ENCODE measurements around the gene FBXL12. TPM values are rescaled to one million over a fixed set of nuclear protein-coding genes. Genes with fewer than 3 reads are reported as not detected.
"Not testable (repeated sequence)": the region's sequence is repeated elsewhere in the genome, so short reads cannot be mapped to it uniquely, and the experiment has no call there.

Gene FBXL12
- total RNA-seq, 1 experiment from 2014 or later: 20.6 TPM

DNA sequence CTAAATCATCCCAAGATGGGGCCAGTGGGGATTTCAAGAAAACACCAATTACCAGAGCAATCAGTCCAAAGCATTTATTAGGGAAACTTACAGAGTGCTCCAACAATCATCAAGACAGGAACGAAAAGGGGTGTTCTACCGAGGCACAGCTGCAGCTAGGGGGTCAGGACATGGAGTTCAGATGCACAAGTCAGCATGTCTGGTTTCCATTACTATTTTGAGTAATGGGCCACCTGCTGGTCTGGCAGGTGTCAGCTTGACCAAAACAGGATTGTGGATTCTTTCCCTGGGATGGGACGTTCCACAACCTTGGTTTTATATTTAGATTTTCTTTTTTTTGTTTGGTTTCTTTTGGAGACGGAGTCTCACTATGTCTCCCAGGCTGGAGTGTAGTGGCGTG, 4.9 kb upstream of the FBXL12 start:
- Histone ChIP-seq H3K9me3 (replicated peaks) (no peaks in the 10 kb centered on the region), H3K27ac (no peak overlapping the region), H3K4me1 (peaks cover 4% of the 10 kb centered on the region), H3K36me3 (peaks cover 4% of the 10 kb centered on the region; the same call in 1 of the 2 replicates), H3K27me3 (no peaks in the 10 kb centered on the region), H3K4me3 (no peak overlapping the region)
- DNase-seq: no peak

DNA sequence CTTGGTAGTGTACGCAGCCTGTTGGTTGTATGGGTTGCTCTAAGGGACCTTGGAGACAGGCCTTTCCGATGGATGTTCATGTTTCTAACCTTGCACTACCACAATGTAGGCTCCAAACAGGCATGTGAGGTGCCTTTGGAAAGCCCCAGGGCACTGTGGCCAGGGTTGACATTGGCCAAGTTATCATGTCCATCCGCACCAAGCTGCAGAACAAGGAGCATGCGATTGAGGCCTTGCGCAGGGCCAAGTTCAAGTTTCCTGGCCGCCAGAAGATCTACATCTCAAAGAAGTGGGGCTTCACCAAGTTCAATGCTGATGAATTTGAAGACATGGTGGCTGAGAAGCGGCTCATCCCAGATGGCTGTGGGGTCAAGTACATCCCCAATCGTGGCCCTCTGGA, 1.2 kb upstream of the FBXL12 start:
- DNase-seq; H3K9me3 ChIP-seq (replicated peaks); H3K36me3 ChIP-seq; H3K27ac ChIP-seq; H3K4me1 ChIP-seq; H3K27me3 ChIP-seq: not testable (repeated sequence)
- peak overlapping the region; percentile 47 for H3K4me3 ChIP-seq

DNA sequence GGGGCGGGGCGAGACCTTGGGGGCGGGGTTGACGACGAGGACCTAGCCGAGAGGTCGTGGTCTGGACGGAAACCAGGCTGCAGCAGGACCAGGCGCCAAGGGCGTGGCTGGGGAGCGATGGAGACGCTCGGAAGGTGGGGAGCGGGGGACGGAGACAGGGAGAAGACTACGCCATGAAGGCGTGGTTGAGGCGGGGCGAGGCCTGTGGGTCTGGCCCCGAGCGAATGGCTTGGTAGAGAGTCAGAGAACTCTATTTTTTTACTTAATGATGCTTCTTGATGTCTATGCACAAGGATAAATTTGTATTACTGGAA, 674 bp upstream of the FBXL12 start:
- no peaks in the 10 kb centered on the region; the same call in 1 of the 2 replicates for H3K9me3 ChIP-seq (replicated peaks)
- no peaks in the 10 kb centered on the region for H3K27me3 ChIP-seq
- H3K4me3 ChIP-seq: peak overlapping the region; percentile 47
- H3K36me3 ChIP-seq: peaks cover 4% of the 10 kb centered on the region; the same call in 1 of the 2 replicates
- no peaks in the 10 kb centered on the region; the same call in 1 of the 2 replicates for H3K4me1 ChIP-seq
- no peak overlapping the region for H3K27ac ChIP-seq
- DNase-seq: no peak

DNA sequence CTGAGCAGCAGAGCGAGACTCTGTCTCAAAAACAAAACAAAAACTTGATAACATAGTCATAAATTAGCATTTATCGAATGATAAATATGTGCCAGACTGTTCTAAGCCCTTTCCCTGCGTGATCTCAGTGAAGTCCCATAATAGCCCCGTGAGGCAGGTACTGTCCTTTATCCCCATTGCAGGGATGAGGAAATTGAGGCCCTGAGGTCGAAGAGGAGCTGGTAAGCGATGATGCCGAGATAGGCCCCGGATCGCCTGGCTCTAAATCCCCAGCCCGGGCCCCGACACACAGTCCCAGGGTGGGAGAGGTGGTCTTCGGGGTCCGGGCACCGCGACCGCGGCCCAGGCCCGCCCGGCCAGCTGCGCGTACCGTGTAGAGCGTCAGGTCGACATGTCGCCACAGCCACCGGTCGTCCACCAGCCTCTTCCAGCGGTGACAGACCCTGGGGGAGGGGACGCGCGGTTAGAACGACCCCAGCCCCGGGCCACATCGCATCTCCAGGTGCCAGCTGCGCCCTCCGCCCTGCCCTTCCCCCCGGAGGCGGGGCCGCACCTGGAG, 625 bp downstream of the FBXL12 start:
- H3K27me3 ChIP-seq: no peaks in the 10 kb centered on the region
- DNase-seq: no peak
- H3K4me1 ChIP-seq: no peaks in the 10 kb centered on the region; the same call in 1 of the 2 replicates
- peaks cover 10% of the 10 kb centered on the region for H3K36me3 ChIP-seq
- peak overlapping the region; percentile 89 for H3K4me3 ChIP-seq
- no peaks in the 10 kb centered on the region; the same call in 1 of the 2 replicates for H3K9me3 ChIP-seq (replicated peaks)
- peak overlapping the region; percentile 83 for H3K27ac ChIP-seq

DNA sequence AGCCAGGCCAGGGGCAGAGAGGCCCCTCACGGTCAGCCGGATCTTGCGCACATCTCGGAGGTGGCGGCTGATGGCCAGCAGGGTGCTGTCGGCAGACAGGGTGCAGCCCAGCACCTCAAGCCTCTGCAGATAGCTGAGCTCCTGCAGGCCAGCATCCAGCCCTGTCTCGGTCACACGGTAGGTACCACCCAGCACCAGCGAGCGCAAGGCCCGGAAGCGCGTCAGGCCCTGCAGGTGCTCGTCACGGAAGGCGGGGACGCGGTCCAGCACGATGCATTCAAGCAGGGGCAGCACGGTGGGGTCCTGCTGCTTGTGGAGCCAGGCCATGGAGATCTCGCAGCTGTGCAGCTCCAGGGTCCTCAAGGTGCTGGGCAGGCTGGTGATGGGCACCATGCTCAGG, 7.7 kb downstream of the FBXL12 start:
- H3K27ac ChIP-seq: no peak overlapping the region
- DNase-seq: no peak
- H3K4me1 ChIP-seq: no peaks in the 10 kb centered on the region
- H3K4me3 ChIP-seq: no peak overlapping the region
- no peaks in the 10 kb centered on the region; the same call in 1 of the 2 replicates for H3K9me3 ChIP-seq (replicated peaks)
- no peaks in the 10 kb centered on the region for H3K27me3 ChIP-seq
- H3K36me3 ChIP-seq: peaks cover 21% of the 10 kb centered on the region

DNA sequence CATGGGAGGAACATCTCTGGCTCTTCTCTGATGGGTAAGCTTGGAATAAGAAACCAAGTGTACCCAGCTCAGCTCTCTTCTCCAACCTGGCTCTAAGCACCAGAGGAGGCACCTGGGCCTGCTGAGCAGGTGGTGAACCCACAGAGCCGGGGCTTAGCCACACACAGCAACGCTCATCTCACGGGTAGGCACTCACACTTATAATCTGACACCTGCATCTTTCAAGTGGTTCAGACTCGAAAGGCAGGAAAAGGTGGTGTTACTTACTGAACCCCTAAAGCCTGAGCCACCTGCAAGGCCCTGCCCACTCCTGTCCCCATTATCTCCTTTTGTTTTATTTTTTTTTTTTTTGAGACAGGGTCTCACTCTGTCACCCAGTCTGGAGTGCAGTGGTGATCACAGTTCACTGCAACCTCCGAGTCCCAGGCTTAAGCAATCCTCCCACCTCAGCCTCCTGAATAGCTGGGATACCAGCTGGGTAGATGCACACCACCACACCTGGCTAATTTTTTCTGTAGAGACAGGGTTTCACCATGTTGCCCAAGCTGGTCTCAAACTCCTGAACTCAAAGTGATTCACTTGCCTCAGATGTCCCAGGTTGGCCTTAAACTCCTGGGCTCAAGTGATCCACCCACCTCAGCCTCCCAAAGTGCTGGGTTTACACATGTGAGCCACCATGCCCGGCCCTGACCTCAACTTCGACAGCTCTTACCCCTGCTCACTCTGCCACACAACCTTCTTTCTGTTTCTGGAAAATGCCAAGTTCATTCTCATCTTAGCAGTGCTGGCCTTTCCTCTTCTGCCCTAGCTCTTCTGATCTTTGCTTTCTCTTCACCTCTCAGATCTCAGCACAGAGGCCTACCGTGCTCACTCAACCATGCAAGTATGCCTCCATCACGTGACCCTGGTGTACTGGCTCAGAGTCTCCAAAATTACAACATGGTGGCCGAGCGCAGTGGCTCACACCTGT, 9.7 kb downstream of the FBXL12 start:
- Histone ChIP-seq H3K27ac (no peak overlapping the region), H3K9me3 (replicated peaks) (no peaks in the 10 kb centered on the region), H3K36me3 (peaks cover 23% of the 10 kb centered on the region), H3K4me3 (no peak overlapping the region), H3K27me3 (no peaks in the 10 kb centered on the region), H3K4me1 (no peaks in the 10 kb centered on the region)
- no peak for DNase-seq

DNA sequence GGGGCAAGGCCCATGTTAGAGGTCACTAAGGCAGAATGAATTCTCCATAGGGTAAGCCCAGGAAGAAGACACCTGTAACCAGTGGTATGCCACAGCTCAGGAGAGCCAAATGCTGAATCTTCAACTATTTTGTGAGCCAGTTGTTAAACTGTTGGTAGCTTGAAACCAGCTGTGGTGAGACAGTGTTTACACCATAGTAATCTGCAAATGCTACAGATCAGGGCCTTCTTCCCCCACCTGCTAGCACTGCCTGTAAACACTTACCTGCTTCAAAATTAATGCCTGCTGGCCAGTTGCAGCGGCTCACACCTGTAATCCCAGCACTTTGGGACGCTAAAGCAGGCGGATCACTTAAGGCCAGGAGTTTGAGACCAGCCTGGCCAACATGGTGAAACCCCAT, 12.1 kb downstream of the FBXL12 start:
- H3K27ac ChIP-seq: no peak overlapping the region
- H3K4me1 ChIP-seq: no peaks in the 10 kb centered on the region
- no peaks in the 10 kb centered on the region for H3K9me3 ChIP-seq (replicated peaks)
- DNase-seq: no peak
- H3K4me3 ChIP-seq: no peak overlapping the region
- no peaks in the 10 kb centered on the region for H3K27me3 ChIP-seq
- H3K36me3 ChIP-seq: peaks cover 15% of the 10 kb centered on the region

DNA sequence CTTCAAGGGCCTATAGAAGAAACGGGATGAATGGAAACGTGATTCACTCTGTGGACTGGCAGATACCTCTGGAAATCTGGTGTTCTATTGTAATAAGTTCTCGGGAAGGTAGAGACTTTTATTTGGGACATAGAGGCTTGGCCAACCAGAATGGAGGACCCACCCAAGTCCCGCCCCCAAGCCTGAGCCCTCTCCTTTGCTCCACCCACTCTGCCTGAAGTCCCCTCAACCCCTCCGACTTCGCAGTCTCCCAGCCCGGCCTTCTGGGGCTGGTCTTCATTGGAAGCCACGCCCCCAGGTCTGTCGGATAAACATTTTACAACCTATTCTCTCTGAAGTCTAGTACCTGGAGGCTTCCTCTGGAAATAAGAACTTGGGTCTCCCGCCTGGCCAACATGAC, 16.9 kb downstream of the FBXL12 start:
- Histone ChIP-seq H3K36me3 (peaks cover 3% of the 10 kb centered on the region; the same call in 1 of the 2 replicates), H3K4me1 (no peaks in the 10 kb centered on the region)
- DNase-seq: no peak

DNA sequence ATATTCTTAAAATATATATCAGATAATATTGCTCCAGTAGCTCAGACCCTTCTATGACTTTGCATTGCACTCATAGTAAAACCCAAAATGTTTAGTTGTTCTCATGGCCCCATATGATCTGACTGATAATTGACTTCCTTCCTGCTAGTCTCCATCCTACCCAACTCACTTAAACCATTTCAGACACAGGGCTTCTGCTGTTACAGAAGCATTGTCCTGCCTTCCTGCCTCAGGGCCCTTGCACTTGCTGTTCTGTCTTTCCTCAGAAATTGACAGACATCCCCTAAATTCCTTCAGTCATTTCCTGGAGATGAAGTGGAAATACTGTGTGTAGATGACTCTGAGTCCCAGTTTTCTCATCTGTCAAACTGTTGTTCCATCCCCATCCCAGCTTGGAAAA, 19.7 kb downstream of the FBXL12 start:
- no peak for DNase-seq
- H3K27ac ChIP-seq: no peak overlapping the region
- H3K36me3 ChIP-seq: no peaks in the 10 kb centered on the region
- H3K27me3 ChIP-seq: no peaks in the 10 kb centered on the region
- no peaks in the 10 kb centered on the region for H3K9me3 ChIP-seq (replicated peaks)
- H3K4me3 ChIP-seq: no peak overlapping the region
- no peaks in the 10 kb centered on the region for H3K4me1 ChIP-seq

More for the DNA sequence above, 16.9 kb downstream of the FBXL12 start:
- Histone ChIP-seq H3K27me3 (no peaks in the 10 kb centered on the region), H3K9me3 (replicated peaks) (no peaks in the 10 kb centered on the region), H3K27ac (no peak overlapping the region), H3K4me3 (no peak overlapping the region)

DNA sequence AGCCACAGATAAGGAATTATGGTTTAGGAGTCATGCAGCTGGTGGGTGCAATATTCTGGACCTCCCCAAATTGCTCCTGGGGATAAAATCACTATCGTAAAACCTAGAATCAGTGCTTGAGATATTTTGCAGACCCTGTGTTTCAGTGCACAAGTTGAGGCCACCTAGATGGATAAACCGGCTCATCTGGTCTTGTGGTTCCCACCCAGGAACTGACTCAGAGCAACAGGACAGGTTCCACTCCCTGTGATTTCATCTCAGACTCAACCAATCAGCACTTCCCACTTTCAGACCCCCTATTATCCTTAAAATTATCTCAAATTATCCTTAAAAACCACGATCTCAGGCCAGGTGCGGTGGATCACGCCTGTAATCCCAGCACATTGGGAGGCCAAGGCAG, 21.0 kb downstream of the FBXL12 start:
- Histone ChIP-seq H3K4me3 (no peak overlapping the region), H3K36me3 (no peaks in the 10 kb centered on the region), H3K27ac (no peak overlapping the region), H3K27me3 (no peaks in the 10 kb centered on the region), H3K4me1 (no peaks in the 10 kb centered on the region), H3K9me3 (replicated peaks) (no peaks in the 10 kb centered on the region)
- DNase-seq: no peak

DNA sequence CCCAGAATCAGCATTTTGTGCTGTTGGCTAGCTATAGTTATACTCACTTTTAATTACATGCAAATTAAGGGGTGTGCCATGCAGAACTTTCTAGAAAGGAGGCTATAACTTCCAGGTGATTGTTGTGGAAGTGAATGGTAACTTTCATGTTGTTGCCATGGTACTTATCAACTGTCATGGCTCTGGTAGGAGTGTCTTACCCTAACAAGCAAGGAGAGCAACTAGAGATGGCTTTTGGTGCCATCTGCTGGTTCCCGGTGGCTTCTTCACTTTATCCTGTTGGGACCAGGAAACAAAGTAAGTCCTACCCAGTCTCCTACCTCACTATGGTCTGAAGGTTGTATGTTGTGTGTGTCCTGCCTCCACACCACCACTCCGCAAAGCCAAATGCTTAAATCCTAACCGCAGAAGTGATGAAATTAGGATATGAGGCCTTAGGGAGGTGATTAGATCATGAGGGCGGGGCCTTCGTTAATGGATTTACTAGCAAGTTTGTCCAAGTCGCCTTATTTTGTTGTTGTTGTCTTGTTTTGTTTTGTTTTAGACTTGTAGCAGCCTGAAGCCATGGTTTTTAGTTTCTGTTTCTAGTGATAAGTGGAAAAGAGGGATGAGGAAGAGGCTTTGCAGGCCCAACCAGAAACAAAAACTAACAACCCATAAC, 22.6 kb downstream of the FBXL12 start:
- Histone ChIP-seq H3K36me3 (no peaks in the 10 kb centered on the region), H3K9me3 (replicated peaks) (no peaks in the 10 kb centered on the region), H3K27me3 (no peaks in the 10 kb centered on the region), H3K4me3 (no peak overlapping the region), H3K4me1 (no peaks in the 10 kb centered on the region), H3K27ac (no peak overlapping the region)
- peak; percentile 74 to 89 for DNase-seq

DNA sequence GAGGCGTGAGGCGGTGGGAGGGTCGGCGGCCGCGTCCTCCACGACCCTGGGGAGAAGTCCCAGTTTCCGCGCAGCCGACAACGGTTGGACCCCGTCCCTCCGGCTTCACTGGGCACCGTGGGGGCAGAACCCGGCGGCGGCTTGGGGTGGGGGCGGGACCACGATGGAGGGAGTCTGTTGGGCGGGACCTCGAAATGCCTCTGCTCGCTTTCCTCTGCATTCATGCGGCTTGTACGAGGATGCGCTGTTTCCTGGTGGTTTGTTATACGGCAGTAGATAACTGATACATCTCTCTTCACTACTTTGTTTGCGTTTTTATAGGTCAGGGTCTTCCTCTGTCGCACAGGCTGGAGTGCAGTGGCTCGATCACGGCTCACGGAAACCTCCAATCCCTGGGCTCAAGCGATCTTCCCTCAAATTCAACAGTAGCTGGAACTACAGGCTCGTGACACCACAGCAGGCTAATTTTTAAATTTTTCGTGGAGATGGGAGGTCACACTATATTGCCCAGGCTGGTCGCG, 25.7 kb downstream of the FBXL12 start:
- H3K4me3 ChIP-seq: peak overlapping the region; percentile 61
- H3K9me3 ChIP-seq (replicated peaks): no peaks in the 10 kb centered on the region
- no peaks in the 10 kb centered on the region for H3K27me3 ChIP-seq
- no peaks in the 10 kb centered on the region for H3K36me3 ChIP-seq
- no peaks in the 10 kb centered on the region for H3K4me1 ChIP-seq
- DNase-seq: peak; percentile 24 to 38
- H3K27ac ChIP-seq: no peak overlapping the region

DNA sequence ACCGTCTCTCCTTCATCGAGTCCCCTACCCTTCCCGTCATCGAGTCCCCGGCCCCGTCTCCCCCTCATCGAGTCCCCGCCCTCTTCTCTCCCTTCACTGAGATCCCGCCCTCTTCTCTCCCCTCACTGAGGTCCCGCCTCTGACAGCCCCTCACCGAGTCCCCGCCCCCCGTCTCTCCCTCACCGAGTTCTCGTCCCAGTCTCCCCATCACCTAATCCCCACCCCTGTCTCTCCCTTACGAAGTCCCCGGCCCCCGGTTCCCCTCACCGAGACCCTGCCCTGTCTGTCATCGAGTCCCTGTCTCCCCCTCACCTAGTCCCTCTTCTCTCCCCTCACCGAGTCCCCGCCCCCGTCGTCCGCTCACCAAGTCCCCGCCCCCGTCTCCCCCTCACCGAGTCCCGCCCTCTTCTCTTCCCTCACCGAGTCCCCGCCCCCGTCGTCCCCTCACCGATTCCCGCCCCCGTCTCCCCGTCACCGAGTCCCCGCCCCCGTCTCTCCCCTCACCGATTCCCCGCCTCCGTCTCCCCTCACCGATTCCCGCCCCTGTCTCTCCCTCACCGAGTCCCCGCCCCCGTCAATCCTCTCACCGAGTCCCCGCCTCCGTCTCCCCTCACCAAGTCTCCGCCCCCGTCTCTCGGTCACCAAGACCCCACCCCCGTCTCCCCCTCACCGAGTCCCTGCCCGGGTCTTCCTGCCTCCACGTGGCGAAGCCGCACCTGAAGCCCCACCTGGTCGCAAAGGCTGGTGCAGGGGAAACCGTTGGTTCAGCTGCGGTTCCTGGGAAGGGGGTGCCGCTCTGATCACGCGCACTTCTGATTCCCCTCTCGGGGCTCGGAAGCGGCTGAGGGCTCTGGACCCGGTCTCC, 26.4 kb downstream of the FBXL12 start:
- Histone ChIP-seq H3K36me3 (no peaks in the 10 kb centered on the region), H3K4me3 (peak overlapping the region; percentile 61), H3K27ac (no peak overlapping the region), H3K27me3 (no peaks in the 10 kb centered on the region), H3K9me3 (replicated peaks) (no peaks in the 10 kb centered on the region), H3K4me1 (no peaks in the 10 kb centered on the region)
- peak; percentile 87 to 89 for DNase-seq

DNA sequence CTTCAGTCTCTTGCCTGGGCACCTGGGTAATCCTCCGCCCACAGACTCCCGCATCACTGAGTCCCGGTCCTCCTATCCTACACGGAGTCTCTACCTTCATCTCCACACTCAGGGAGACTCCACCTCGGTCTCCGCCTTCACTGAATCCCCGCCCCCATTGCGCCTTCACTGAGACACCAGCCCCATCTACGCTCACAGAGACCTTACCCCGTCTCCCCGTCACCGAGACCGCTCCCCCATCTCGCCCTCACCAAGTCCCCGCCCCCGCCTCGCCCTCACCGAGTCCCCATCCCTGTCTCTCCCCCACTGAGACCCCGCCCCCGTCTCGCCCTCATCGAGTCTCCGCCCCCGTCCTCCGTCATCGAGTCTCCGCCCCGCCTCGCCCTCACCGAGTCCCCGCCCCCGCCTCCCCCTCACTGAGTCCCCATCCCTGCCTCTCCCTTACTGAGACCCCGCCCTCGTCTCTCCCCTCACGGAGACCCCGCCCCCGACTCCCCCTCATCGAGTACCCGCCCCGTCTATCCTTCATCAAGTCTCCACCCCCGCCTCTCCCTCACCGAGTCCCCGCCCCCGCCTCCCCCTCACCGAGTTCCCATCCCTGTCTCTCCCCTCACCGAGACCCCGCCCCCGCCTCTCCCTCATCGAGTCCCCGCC, 27.2 kb downstream of the FBXL12 start:
- Histone ChIP-seq H3K36me3 (no peaks in the 10 kb centered on the region), H3K4me1 (no peaks in the 10 kb centered on the region), H3K27ac (no peak overlapping the region), H3K27me3 (no peaks in the 10 kb centered on the region), H3K4me3 (peak overlapping the region; percentile 58), H3K9me3 (replicated peaks) (no peaks in the 10 kb centered on the region)
- peak; percentile 94 to 95 for DNase-seq

All from SJCRH30 (cell line).